Gastroesophageal sphincter (tissue), 3 donors: ENCODE results near the gene SLC46A1.

ENCODE experiments used
- POLR2A ChIP-seq, 2 donors: fragments of 450-650 bp; IDR thresholded peaks; one replicate each; pipeline ENCODE4 v1.6.1; 2017; ENCODE audit warnings: antibody characterized with exemption in 2 of 2, mild to moderate bottlenecking in 2 of 2, moderate library complexity in 1 of 2
- TF ChIP-seq, protein P1 (sequence below), 4 experiments: fragments of 200-600 bp in 2 of 4; fragments of 450-650 bp in 2 of 4; sonication (generic) in 1 of 4; IDR thresholded peaks; one replicate each; pipeline ENCODE4 v1.5.1; 2017 to 2019; ENCODE audit warnings: antibody characterized with exemption in 4 of 4, mild to moderate bottlenecking in 2 of 4, moderate library complexity in 2 of 4

DNA sequence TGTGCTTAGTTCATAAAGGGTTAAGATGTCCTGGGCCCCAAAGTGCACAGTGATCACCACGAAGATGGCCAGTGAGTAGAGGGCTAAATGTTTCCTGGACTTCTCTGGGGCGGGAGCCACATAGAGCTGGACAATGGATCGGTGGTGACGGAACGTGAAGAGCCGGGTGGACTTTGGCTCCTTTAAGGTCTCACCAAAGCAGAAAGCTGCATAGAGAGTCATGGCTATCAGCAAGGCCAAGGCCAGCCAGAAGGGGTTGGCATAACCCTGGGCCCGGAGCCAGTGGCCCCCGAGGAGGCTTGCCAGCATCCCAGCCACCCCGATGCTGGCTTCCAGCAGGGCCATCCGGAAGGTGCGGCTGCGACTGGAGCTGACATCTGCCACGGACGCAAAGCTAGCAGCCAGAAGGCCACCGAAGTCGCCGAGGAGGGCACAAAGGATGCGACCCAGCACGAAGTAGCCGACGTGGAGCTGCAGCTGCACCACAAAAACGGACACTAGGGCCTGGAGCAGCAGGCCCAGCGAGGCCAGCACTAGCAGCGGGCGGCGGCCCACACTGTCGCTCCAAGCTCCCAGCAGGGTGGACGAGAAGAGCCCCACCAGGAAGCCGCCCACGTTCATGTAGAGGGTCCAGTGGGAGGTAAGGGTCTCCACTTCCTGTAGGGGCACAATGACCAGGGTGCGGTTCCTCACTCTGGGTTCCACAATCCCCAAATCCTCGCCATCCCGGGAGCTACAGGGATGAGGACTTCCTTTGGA, 1.0 kb downstream of the SLC46A1 start:
- TF ChIP-seq, protein P1, sequence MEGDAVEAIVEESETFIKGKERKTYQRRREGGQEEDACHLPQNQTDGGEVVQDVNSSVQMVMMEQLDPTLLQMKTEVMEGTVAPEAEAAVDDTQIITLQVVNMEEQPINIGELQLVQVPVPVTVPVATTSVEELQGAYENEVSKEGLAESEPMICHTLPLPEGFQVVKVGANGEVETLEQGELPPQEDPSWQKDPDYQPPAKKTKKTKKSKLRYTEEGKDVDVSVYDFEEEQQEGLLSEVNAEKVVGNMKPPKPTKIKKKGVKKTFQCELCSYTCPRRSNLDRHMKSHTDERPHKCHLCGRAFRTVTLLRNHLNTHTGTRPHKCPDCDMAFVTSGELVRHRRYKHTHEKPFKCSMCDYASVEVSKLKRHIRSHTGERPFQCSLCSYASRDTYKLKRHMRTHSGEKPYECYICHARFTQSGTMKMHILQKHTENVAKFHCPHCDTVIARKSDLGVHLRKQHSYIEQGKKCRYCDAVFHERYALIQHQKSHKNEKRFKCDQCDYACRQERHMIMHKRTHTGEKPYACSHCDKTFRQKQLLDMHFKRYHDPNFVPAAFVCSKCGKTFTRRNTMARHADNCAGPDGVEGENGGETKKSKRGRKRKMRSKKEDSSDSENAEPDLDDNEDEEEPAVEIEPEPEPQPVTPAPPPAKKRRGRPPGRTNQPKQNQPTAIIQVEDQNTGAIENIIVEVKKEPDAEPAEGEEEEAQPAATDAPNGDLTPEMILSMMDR (IDR thresholded peaks at IDR 0.05) = no peak
- TF ChIP-seq POLR2A (IDR thresholded peaks at IDR 0.05) = no peak
